ENCODE results near the gene SKI. TPM values are rescaled to one million over a fixed set of nuclear protein-coding genes. Genes with fewer than 3 reads are reported as not detected.

SKI gene
- total RNA-seq, 1 donor from 2014 or later: 18.7 TPM

DNA sequence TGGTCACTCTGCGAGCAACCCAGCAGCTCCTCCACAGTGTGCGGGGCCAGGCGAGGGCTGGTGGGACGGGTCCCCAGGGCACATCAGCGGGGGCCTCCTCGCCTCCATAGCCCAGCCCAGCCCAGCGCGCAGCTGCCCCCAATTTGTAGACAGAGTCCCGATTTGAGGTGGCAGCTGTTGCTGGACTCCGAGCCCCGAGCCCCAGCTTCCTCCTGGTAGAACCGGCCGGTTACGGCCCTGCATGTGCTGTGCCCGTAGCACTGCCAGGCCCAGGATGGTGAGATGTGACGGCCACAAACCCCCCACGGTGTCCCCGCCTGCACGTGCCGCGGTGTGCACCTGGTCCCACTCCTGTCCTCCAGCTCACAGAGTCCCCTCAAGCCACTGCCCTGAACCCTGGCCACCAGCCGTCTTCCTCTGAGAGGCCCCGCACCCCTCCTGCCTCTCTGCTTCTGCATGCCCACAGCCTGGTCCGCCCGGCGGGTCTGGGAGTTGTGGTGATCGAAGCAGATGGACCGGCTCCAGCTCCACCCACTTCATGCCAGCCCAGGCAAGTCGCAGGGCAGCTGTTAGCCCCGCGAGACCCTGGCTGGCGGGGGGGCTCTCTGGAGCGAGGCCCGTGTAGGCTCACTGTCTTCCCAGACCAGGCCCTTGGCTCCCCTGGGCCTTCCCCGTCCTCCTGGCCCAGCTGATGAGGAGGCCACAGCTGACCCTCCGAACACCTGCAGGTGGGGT is 107.8 kb downstream of the SKI start:
- DNase-seq (ENCODE audit: low read depth, low spot score): no peak

DNA sequence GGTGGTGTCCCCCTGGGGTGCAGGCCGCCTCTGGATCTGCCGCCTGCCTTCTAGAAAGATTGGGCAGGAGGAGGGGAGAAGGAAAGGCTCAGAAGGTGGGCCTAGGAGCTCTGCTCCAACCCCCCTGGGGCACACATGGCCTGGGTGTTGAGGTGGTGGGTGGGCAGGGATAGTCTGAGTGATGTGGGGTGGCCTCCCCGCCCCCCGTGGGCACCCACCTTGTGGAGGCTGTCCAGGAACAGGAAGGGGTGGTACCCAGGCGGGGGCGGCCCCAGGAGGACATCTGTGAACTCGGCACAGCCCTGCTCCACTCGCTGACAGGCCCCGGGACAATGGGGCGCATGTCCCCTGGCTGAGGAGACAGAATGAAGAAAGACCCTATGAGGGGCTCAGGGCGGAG is 108.4 kb downstream of the SKI start:
- DNase-seq (ENCODE audit: low read depth, low spot score): no peak

DNA sequence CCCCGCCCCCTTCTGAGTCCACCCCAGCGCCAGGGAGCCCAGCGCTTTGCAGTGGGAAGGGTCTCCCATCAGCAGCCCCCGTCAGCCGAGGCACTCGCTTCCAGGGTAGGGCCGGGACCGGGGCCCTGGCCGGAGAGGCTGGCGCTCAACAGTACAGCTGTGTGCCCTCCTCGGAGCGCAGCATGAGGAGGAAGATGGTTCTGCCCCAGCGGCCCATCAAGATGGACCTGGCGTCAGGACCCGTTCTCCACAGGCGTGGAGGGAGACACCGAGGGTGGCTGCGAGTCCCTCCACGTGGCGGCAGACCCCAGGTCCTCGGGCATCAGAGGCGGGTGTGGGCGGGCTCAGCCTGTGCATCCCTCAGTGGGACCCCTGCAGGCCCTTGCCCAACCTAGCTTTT is 109.0 kb downstream of the SKI start:
- no peak for DNase-seq (ENCODE audit: low read depth, low spot score)

DNA sequence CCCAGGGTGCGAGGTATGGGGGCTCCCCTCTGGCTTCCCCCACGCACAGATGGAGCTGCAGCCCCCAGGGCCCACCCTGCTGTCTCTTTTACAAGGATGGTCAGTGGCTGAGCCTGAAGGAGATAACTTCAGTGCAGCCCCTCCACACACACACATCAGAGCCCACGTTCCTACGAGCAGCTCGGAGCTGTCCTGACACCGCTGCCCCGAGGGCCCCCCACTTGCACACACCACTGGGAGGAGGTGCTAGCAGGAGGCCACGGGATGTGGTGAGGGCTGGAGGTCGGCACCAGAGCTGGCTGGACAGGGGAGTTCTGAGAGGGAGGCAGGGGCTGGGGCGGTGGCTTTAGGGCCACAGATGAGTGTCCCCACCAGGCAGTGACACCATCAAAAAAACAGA is 109.4 kb downstream of the SKI start:
- no peak for DNase-seq (ENCODE audit: low read depth, low spot score)

DNA sequence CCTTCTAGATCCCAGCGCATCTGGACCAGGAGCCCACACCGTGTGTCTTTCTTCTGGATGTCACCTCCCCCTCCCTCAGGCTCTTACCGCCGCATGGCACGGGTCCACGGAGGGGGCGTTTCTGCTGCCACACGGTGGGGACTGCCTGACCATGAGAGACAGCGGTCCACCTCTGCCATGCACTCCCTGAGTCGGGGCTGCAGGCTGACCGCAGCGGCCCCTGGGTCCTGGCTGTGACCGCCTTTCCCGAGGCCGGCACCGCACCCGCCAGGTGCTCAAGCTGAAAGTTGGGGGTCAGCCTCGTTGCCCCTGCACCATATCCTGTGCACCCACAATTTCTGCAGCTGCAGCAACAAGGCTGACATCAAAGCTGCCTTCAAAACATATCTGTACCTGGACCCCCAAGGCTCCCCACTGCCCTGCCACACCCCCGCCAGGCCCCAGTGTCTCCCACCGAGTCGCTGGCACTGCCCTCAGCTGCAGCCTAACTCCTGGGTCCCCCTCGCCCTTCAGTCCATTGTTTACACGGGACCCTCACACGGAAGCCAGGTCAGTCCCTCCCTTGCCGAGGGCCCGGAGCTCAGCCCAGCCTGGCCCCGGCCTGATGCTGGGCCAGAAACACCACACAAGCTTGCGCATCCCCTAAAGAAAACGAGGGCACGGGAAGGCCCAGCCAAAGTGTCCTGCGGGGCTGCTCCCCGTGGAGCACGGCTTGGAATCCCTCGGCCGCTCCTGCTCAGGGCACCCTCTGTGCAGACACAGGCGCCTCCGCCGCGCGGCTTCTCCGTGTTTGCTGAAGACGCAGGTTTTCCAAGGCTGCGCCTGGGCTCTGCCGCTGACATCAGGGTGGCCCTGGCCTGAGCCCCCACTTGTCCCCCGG is 111.3 kb downstream of the SKI start:
- DNase-seq (ENCODE audit: low read depth, low spot score): no peak

DNA sequence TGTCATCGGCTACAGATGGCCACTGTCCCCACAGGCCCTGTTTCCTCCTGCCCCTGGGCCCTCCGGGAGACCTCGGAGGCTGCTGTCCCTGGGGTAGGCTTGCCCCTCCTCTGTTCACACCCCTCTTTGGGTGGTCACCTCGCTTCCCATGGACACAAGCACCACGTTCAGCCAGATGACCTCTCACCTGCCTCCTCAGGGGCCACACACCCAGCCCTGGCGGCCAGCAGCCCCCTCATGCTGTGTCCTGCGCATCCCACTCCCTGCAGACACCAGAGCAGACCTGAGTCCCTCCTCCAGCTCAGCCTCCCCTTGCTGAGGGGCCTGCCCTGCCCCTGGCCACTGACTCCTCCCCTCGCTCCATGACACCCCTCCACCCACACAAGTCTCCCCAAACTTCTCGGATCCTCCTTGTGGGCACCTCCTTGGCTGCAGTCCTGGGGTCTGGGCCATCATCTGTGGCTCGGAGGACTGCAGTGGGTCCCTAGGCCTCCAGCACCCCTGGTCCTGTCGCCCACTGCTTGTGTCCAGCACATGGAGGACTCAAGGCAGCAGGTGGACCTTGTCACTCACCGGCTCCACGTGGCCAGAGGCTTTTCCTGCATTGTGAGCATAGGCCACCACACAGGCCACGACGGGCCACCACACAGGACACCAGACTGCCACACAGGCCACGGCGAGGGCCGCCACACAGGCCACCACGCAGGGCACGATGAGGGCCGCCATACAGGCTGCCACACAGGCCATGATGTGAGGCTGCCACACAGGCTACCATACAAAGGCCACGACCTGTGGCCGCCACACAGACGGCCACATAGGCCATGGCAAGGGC is 112.2 kb downstream of the SKI start:
- no peak for DNase-seq (ENCODE audit: low read depth, low spot score)

DNA sequence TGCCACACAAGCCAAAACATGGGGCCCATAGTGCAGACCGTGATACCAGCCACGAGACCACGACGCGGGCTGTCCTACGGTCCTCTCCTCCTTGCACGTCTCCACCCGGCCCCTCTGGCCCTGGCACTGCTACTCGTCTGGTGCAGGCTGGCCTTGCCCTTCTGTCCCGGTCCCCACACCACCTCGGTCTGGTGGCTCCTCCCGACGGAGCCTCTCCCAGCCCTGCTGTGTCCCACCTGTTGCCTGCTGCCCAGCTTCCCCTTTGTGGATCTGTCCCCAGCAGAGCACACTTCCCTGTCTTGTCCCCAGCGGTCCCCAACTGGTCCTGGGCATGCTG is 112.8 kb downstream of the SKI start:
- DNase-seq (ENCODE audit: low read depth, low spot score): no peak

DNA sequence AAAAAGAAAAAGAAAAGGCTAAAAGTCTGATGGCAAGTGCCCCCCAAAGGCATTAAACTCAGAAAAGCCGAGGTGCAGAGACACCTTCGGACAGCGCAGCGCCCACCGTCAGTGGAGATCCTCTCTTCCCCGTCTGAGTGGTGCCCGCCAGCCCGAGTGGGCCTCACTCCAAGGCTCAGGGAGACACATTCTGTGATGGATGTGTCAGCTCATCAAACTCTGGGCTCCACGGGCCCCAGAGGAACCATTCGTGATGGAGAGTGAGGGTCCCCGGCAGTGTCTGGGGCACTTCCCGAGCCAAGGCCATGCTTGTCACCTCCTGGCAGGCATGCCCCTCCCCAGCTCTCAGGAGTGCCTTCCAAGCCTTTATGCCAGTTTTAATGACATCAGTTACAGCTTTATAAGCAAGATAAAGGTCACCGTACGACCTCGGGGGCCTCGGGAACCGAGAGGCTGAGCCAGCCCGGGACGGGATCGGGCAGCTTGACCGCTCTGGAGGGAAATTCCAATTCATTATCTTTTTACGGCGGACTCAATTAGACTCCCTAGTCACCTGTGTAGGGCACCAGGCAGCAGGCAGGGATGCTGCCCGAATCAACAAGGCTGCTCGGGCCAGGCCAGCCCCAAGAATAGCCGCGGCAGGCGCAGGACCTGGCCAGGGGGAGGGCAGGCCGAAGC is 113.7 kb downstream of the SKI start:
- DNase-seq (ENCODE audit: low read depth, low spot score): no peak

DNA sequence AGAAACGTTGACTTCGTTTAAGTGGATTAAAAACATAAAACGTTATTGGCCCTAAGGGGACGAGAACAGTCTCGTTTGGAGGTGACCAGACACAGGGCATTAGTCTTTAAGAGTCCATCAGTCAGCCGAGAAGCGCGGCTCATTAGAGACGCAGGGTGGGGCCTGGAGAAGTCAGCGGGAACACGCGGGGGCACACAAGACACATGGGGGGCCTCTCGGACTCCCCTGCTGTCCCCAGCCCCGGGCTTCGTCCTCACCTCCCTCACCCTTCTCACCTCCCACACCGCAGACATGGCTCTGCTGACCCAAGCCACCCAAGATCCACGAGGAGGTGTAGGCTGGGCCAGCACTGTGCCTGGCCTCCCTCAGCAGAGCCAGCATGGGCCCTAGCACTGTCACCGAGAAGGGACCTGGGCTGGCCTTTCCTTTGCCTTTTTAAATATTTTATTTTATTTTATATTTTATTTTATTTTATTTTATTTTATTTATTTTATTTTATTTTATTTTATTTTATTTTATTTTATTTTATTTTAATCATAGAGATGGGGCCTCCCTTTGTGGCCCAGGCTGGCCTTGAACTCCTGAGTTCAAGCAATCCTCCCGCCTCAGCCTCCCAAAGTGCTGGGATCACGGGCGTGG is 114.4 kb downstream of the SKI start:
- DNase-seq (ENCODE audit: low read depth, low spot score): no peak

DNA sequence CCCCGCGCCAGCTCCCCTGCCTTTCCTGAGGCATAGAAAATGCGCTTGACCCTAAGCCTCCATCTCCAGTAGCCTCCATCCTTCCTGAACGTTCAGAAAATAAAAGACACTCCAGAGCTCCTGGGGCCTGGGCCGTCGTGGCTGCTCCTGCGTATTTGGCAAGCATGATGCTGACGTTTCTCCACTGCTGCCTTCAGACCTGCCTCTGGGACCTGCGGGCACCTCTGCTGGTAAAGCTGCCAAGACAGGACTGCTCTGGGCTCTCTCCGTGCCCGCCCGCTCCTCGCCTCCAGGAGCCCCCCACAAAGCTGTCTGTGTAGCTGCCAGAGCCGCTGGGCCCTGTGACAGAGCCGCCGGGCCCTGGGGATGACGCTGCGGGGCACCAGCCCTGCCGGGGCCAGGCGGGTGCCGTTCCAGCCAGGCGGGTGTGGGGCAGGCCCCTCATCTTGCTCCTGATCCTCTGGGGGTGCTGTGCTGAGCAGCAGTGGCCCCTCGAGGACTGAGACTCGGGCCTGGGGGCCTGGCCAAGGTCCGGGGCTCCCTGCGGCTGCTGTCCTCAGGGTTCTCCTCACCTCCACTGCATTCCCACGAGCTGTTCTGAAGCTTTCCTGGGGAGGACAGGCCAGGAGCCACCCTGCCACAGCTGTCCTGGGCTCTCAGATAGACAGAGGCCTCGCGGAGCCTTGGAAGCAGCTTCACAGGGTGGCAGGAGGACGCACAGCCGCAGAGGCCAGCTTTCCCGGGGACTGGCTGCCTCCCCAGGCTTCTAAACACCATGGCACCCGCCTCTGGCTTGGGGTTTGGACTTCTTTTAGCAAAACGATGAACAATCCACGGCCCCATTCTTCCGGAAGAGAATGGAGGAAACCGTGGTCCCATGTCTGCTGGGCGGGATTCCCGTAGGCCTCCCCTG is 115.2 kb downstream of the SKI start:
- DNase-seq (ENCODE audit: low read depth, low spot score): no peak

DNA sequence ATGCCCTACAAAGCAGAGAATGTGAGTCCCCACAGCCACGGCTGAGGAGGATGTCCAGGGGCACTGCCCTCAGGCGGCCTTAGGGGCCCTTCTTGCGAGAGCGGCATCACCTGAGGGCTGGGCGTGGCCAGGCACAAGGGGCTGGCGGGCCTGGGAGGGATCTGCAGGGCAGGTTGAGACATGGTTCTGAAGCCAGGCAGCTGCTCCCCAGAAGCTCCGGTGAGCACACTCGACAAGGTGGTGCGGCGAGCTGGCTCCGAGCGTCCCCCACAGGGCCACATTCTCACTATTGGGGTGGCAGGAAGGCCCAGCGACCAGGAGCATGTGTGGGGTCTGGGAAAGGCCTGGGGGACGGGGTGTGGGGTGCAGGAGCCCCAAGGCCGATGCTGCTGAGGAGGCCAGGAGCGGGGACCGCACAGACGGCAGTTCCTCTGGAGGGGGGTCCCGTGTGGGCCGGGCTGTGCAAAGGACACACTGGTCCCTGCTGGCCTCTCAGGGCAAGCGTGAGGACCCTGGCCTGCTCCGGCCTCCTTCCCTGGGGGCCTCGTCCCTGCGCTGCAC is 116.1 kb downstream of the SKI start:
- no peak for DNase-seq (ENCODE audit: low read depth, low spot score)

DNA sequence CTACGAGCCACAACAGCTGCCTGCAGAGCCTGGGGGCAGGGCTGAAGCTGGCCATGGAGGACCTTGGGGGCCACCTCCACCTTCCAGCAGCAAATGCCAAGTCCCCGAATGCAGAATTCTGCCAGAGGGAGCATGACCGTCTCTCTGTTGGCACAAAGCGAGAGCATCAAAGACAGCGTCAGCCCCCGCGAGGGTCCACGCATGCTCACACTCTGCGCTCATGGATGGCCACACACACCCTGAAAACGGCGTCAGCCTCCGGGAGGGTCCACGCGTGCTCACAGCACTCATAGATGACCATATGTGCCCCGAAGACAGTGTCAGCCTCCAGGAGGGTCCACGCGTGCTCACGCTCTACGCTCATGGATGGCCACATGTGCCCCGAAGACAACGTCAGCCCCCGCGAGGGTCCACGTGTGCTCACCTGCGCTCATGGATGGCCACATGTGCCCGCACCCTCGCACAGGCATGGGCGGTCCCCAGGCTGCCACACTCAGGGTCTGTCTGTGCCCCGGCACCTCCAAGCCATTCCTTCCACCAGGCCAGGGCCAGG is 116.7 kb downstream of the SKI start:
- no peak for DNase-seq (ENCODE audit: low read depth, low spot score)

DNA sequence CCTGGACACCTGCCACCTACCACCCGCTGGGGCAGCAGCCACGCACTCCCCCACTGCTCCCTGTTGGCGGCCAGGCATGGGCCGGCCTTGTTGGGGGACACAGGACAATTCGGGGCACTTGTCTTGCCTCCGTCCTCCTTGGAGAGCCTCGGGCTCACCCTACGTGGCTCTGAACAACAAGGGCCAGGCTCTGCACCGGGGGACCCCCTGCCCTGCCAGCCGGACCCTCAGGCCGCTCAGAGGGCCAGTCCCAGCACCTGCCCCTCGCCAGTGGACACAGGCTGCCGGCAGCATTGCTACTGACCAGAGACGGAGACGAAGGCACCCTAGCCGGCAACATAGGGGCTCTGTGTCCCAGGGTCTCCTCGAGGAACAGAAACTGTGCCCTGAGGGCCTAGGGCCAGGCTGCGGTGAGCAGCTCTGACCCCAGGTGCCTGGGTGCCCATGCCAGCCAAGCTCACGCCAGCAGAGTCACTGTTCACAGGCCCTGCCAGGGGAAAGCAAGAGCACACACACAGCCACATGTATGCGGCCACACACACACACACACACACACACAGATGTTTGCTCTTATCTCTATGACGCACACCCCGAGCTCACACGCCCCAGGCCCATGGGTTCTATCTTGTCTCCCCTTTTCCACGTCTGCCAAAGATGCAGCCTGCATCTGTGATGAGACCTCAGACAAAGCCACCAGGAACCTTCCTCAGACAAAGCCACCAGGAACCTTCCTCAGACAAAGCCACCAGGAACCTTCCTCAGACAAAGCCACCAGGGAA is 117.4 kb downstream of the SKI start:
- DNase-seq (ENCODE audit: low read depth, low spot score): no peak

DNA sequence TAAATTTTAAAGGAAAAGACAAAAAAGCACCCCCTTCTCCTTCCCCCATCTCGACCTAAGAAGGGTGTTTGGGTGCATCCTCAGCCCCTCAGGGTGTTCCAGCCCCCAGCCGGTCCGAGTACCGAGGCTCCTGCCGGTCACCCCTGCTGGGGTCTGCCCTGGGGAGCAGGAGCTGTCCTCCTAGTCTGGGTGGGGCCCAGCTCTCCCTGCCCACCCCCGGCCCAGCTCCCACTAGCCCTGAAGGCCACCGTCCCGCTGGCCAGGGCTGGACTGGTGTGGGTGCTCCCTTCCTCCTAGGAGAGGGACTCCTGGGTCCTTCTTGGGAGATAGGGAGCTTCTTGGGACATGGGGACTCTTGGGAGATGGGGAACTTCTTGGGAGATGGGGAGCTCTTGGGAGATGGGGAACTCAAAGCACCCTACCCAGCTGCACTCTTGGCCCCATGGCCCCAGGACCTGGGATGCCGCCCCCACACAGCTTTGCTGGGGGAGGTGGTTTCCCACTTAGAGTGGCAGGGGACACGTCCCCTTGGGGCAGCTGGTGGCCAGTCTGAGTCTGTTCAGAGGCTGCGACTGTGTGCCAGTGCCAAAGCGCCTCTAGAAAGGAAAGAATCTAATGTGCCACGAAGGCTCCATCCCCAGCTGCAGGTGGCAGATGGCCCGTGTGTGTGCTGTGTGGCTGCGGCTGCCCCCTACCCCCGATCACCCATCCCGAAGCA is 118.7 kb downstream of the SKI start:
- DNase-seq (ENCODE audit: low read depth, low spot score): no peak

DNA sequence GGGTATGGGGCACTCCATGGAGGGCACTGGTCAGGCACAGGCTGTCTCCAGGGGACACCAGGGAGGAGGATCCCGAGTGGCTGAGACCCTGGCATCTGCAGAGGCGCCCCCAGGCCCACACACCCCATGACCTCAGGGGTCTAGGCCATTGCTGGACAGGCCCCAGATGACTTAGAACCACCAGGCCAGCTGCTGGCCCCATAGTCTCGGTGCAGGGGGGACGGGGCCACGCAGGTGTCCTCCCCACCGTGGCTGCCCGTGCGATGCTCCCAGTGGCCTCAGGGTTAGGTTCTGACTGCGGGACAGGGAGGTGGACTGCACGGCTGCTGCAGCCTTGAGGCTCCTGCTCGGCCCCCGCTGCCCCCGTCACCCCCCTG is 119.3 kb downstream of the SKI start:
- DNase-seq (ENCODE audit: low read depth, low spot score): no peak

DNA sequence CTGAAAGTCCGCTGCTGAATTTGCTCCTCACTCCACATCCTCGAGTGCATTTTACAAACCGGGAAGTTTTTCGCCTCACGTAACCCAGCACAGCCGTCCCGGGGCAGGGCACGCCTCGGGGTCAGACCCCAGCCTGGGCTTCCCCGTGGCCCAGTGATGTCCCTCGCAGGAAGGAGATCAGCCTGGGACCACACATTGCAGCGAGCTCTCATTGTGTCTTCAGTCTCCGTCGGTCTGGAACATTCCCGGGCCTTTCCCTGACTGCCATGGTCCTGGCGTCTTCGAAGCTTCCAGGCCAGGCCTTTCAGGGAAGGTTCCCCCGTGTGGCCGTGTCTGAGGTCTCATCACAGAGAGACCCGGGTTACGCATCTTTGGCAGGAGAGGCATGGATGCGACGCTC is 119.8 kb downstream of the SKI start:
- DNase-seq (ENCODE audit: low read depth, low spot score): no peak

DNA sequence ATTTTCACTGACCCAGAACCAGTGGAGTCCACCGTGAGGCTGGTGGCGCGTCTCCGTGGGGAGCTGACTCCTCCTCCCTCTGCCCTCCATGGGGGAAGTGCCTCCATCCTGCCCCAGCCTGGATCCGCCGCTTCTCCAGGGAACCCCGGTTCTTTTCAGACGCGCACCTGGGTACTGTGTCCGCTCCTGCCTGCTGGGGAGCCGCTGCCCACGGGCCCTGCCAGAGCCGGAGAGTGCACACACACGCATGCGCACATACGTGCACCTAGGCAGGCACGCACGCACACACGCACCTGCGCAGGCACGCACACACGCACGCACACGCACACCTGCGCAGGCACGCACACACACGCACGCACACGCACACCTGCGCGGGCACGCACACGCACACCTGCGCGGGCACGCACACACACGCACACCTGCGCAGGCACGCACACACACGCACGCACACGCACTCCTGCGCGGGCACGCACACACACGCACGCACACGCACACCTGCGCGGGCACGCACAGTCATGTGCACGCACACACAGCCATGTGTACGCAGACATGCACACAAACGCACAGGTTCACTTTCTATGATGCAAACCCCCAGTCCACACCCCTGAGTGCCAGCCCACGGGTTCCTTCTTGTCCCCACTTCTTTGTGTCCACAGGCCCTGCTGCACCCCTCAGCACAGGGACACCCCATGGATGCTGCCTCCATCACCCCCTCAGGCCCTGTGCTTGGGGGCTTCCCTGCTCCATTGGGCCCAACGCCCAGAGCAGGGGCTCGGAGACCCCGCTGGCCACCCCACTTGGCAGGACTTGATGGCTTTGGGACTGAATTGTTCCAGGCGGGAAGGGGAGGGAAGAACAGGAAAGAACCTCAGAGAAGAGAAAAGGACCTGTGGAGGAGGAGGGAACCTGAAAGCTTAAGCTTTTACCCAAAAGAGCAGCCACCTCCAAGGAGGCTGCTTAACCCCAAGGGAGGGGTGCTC is 120.5 kb downstream of the SKI start:
- no peak for DNase-seq (ENCODE audit: low read depth, low spot score)

Measured in pulmonary artery endothelial cell (primary cell).